KMS-11 (cell line): ENCODE results near the gene IZUMO4.
A peak's percentile ranks its signal among the peaks of the same experiment; 100 is the strongest.

Experiments used
- H2AFZ ChIP-seq: fragments of 200-600 bp; sonication (generic); 2 replicates; pipeline ENCODE4 v1.6.1; 2016; ENCODE audit warnings: antibody characterized with exemption, mixed run types, low read depth
- H3K27ac ChIP-seq: fragments of 200-600 bp; sonication (generic); 2 replicates; pipeline ENCODE4 v1.6.1; 2016; ENCODE audit warnings: mild to moderate bottlenecking, mixed run types
- H3K27me3 ChIP-seq: fragments of 200-600 bp; sonication (generic); 2 replicates; pipeline ENCODE4 v1.6.1; 2017; ENCODE audit warnings: mild to moderate bottlenecking, low read depth, mixed run types, moderate library complexity; ENCODE audit not compliant: insufficient read depth
- H3K36me3 ChIP-seq: fragments of 200-600 bp; sonication (generic); 2 replicates; pipeline ENCODE4 v1.6.1; 2017; ENCODE audit warnings: mild to moderate bottlenecking, mixed run types; ENCODE audit not compliant: insufficient read depth
- H3K4me1 ChIP-seq: fragments of 200-600 bp; sonication (generic); 2 replicates; pipeline ENCODE4 v1.6.1; 2016; ENCODE audit warnings: mild to moderate bottlenecking, low read depth, mixed run types; ENCODE audit not compliant: poor library complexity, severe bottlenecking
- H3K4me2 ChIP-seq: fragments of 200-600 bp; sonication (generic); 2 replicates; pipeline ENCODE4 v1.7.0; 2016; ENCODE audit warnings: mild to moderate bottlenecking, mixed run types
- H3K4me3 ChIP-seq: fragments of 200-600 bp; sonication (generic); IDR thresholded peaks from 2 replicates; pipeline ENCODE4 v1.6.1; 2017; ENCODE audit warnings: low read depth, low read length, mixed read lengths; ENCODE audit not compliant: insufficient read depth
- H3K79me2 ChIP-seq: fragments of 200-600 bp; sonication (generic); 2 replicates; pipeline ENCODE4 v1.6.1; 2016; ENCODE audit warnings: low read depth, mixed run types; ENCODE audit not compliant: insufficient read depth
- H3K9ac ChIP-seq: fragments of 200-600 bp; sonication (generic); 2 replicates; pipeline ENCODE4 v1.6.1; 2016; ENCODE audit warnings: mild to moderate bottlenecking, mixed run types
- H4K20me1 ChIP-seq: fragments of 200-600 bp; sonication (generic); 2 replicates; pipeline ENCODE4 v1.6.1; 2016; ENCODE audit warnings: mild to moderate bottlenecking, mixed run types; ENCODE audit not compliant: insufficient read depth
- TF ChIP-seq, protein P1 (sequence below): fragments of 200-600 bp; sonication (generic); conservative IDR thresholded peaks from 2 replicates; pipeline ENCODE4 v1.6.1; 2017; ENCODE audit warnings: low read depth, mild to moderate bottlenecking, antibody characterized with exemption, low read length, moderate library complexity, mixed read lengths

IZUMO4 gene

DNA sequence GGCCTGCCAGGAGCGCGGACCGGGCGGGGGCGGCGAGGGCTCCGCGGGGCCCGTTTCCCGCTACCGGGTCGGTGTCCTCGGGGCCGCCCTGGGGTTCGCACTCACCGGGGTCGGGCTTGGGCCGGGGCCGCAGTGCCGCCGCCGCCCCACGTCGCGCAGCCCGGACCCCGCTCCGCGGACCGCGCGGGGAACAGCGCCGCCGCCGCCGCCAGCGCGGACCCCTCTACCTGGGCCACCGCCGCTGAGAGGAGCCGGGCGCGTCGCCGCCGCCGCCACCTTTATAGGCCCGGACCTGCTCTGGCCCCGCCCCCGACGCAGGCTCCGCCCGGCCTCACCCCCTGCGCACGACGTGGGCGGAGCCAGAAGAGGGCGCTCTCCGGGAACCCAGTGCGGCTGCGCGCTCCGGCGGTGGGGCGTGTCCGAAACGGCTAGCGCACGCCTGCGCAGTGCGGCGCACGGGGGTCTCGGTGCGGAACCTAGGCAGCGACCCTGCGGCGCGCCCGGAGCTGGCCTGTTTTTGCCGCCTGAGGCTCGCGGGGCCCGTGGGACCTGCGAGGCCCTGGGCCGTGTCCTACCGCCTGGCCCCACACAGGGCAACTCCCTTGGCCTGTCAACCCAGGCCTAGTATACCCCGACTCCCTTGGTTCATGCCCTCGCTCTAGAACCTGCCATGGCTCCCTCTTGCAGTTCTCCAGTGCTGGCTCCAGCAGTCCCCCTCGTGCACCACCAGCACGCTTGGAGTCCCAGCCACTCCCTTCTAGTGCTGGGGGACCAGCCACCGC lies 45.5 kb upstream of the IZUMO4 start, which contains the start of gene MKNK2:
Gene MKNK2 (minus strand): TSS at position 254 of the 782 bp plus-strand sequence. CDS start 393 bp downstream, outside the sequence.
- TF ChIP-seq, protein P1, sequence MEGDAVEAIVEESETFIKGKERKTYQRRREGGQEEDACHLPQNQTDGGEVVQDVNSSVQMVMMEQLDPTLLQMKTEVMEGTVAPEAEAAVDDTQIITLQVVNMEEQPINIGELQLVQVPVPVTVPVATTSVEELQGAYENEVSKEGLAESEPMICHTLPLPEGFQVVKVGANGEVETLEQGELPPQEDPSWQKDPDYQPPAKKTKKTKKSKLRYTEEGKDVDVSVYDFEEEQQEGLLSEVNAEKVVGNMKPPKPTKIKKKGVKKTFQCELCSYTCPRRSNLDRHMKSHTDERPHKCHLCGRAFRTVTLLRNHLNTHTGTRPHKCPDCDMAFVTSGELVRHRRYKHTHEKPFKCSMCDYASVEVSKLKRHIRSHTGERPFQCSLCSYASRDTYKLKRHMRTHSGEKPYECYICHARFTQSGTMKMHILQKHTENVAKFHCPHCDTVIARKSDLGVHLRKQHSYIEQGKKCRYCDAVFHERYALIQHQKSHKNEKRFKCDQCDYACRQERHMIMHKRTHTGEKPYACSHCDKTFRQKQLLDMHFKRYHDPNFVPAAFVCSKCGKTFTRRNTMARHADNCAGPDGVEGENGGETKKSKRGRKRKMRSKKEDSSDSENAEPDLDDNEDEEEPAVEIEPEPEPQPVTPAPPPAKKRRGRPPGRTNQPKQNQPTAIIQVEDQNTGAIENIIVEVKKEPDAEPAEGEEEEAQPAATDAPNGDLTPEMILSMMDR = peak; percentile 24; the same call in 1 of the 2 replicates
- peak within 1 kb of the TSS; percentile 94 for H3K4me2 ChIP-seq
- H3K79me2 ChIP-seq = peaks cover 29% of the 10 kb centered on the region
- peak within 1 kb of the TSS; percentile 44 for H3K27ac ChIP-seq
- H4K20me1 ChIP-seq = no peaks in the 10 kb centered on the region
- H3K4me1 ChIP-seq = peaks cover 23% of the 10 kb centered on the region
- peak within 1 kb of the TSS; percentile 75 for H2AFZ ChIP-seq
- no peaks in the 10 kb centered on the region for H3K36me3 ChIP-seq
- no peaks in the 10 kb centered on the region for H3K27me3 ChIP-seq
- no peak within 1 kb of the TSS for H3K4me3 ChIP-seq
- peak within 1 kb of the TSS; percentile 53; the same call in 1 of the 2 replicates for H3K9ac ChIP-seq

DNA sequence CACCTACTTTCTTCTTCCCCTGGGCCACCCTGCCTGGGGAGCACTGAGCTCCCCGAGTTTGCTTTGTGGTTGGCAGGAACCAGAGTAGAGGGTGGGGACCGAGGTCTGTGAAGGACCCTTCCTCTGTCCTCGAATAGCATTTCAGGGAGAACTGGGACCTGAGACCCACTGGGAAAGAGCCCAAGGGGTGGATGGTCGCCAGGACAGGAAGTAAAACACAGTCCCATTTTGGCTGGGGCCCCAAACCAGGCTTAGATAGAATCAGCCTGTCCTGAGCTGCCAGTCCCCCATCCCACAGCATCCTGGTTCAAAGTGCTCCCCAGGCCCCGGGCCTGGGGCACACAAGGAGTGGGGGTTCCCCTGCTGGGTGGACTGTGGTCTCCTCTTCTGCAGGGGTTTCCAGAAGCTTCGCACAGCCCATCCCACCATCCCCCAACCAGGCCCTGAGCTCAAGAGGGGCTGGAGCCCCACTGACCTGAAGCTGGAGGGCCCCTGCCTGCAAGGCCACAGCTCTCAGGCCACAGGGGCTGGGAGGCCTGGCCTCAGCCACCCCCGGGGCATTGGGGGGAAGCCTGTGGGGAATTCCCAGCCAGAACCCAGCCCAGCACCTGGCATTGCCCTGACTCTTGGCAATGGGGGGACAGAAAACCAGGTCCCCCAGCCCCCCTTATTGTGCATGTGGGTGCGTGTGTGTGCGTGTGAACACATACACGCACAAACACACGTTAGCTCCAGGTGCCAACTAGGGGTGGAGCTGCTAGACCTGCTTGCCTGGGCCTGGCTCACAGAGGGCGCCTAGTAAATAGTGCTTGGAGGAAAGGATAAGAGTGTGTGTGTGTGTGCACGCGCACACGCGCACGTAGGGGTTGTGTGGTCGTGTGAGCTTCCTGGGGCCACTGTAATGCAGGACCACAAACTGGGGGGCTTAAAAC lies 44.7 kb upstream of the IZUMO4 start:
- Histone ChIP-seq H3K9ac (peak overlapping the region; percentile 27; the same call in 1 of the 2 replicates), H4K20me1 (no peaks in the 10 kb centered on the region), H3K4me1 (peaks cover 23% of the 10 kb centered on the region), H3K27me3 (no peaks in the 10 kb centered on the region), H3K79me2 (peaks cover 29% of the 10 kb centered on the region), H2AFZ (peak overlapping the region; percentile 75), H3K4me3 (no peak overlapping the region), H3K36me3 (no peaks in the 10 kb centered on the region), H3K4me2 (peak overlapping the region; percentile 34), H3K27ac (peak overlapping the region; percentile 44)
- TF ChIP-seq, protein P1 = no peak

DNA sequence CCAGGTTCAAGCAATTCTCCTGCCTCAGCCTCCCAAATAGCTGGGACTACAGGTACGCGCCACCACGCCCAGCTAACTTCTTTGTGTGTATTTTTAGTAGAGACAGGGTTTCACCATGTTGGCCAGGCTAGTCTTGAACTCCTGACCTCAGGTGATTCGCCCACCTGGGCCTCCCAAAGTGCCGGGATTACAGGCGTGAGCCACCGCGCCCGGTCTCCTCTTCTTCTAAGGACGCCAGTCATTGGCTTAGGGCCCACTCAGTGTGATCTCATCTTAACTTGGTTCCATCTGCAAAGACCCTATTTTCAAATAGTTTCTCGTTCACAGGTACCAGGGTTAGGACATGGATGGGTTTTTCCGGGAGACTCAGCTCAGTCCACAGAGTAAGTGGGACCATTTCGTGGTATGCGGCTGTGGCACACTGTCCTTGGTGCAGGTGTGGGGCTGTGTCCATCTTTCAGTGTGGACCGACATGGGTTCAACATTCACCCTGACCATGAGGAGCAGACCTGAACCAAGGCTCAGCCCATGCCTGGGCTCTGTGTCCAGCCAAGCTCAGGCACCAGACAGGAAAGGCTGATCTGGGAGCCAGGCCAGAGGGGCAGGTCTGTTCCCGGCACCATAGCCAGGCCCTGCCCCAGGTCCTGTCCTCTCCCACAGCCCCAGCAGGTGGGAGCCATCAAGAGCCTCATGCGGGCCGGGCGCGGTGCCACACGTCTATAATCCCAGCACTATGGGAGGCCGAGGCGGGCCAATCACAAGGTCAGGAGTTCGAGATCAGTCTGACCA lies 42.9 kb upstream of the IZUMO4 start:
- TF ChIP-seq, protein P1 = no peak
- Histone ChIP-seq H2AFZ (no peak overlapping the region), H4K20me1 (no peaks in the 10 kb centered on the region), H3K9ac (no peak overlapping the region), H3K4me3 (no peak overlapping the region), H3K27me3 (no peaks in the 10 kb centered on the region), H3K36me3 (no peaks in the 10 kb centered on the region), H3K27ac (no peak overlapping the region), H3K4me2 (no peak overlapping the region), H3K79me2 (peaks cover 19% of the 10 kb centered on the region), H3K4me1 (peaks cover 23% of the 10 kb centered on the region)

DNA sequence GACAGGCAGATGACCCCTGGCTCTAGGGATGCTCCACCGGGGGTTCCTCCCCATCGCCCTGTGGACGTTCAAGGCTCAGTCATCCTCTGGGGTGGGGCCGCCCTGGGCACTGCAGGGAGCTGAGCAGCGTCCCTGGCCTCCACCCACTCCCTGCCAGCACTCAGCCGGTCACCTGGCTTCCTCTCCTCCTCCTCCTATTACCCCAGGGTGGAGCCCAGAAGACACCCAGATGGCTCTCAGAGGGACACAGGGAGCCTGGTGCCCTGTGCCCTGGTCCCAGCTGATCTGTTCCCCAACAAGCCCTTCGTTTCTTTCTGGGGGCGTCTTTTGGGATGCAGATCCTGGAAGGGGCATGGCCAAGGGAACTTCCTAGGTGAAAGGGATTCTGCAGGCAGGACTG lies 42.0 kb upstream of the IZUMO4 start:
- Histone ChIP-seq H3K4me3 (no peak overlapping the region), H3K4me1 (peaks cover 21% of the 10 kb centered on the region), H3K36me3 (no peaks in the 10 kb centered on the region), H3K27ac (no peak overlapping the region), H3K27me3 (no peaks in the 10 kb centered on the region), H2AFZ (no peak overlapping the region), H3K4me2 (no peak overlapping the region), H4K20me1 (no peaks in the 10 kb centered on the region), H3K9ac (no peak overlapping the region), H3K79me2 (peaks cover 10% of the 10 kb centered on the region)
- TF ChIP-seq, protein P1 = no peak
